Motor neuron (in vitro differentiated cells): Measurements from ENCODE around the gene NMNAT3. TPM values are rescaled to one million over a fixed set of nuclear protein-coding genes. Genes with fewer than 3 reads are reported as not detected.
A peak's percentile ranks its signal among the peaks of the same experiment; 100 is the strongest.

ENCODE experiments used
- ATAC-seq, 8 experiments: fragments of 200-7000 bp; cut with Tn5 transposase; replicated peaks in 6 of 8; 2 replicates each; pipeline ENCODE4 v1.8.0; 2021; ENCODE audit warnings: mild to moderate bottlenecking in 8 of 8, moderate library complexity in 8 of 8
- H3K27ac ChIP-seq, 2 donors: fragments of 250-450 bp; sonication (Bioruptor Pico); 2 replicates each; pipeline ENCODE4 v1.9.0; 2021; ENCODE audit warnings: antibody characterized with exemption in 2 of 2, mild to moderate bottlenecking in 2 of 2, moderate library complexity in 1 of 2
- H3K4me1 ChIP-seq, 2 donors: fragments of 250-450 bp; sonication (Bioruptor Pico); replicated peaks in 1 of 2; 2 replicates each; pipeline ENCODE4 v1.6.1; 2021; ENCODE audit warnings: antibody characterized with exemption in 2 of 2, mild to moderate bottlenecking in 2 of 2, moderate library complexity in 1 of 2
- H3K4me3 ChIP-seq, 5 donors: fragments of 250-450 bp; sonication (Bioruptor Pico); 2 replicates each; pipeline ENCODE4 v1.9.0; 2021; ENCODE audit warnings: antibody characterized with exemption in 5 of 5, mild to moderate bottlenecking in 5 of 5, moderate library complexity in 4 of 5
- WGBS, 10 experiments: fragments of 450-650 bp; shearing (Covaris generic); methylation state at CpG; one replicate each; pipeline ENCODE4 v1.0.0; 2022; 5-methylcytosine and 5-hydroxymethylcytosine counted together
- in situ Hi-C, 9 experiments: fragments of 400-800 bp; cut with MboI; loops; one replicate each; pipeline ENCODE4 v1.15.0; 2021; ENCODE audit warnings: low sequenced_read_pairs in 9 of 9, low pct_unique_long_range_greater_than_20kb in 2 of 9; ENCODE audit not compliant: unreplicated experiment in 9 of 9
- total RNA-seq, 8 experiments: library from RNA; unstranded; fragments of 300-600 nt; gene quantifications; 2 replicates each; pipeline versions ENCODE4 v1.2.3 to v1.2.4, GENCODE V29; 2022

The NMNAT3 gene
- total RNA-seq, 8 experiments from 2014 or later, result 0.66 to 13.4 (median 6.1) TPM

- Histone ChIP-seq H3K4me3 (no peak overlapping the region), H3K4me1 (no peaks in the 10 kb centered on the region), H3K27ac (no peak overlapping the region)
- 0 to 72% (median 46%) methylated on average over 1 to 3 of the region's 3 CpGs; no CpG with 5 or more reads in 5 of the 10 experiments for WGBS, 10 experiments
- in situ Hi-C loops, result no loop called here
- no peak for ATAC-seq
These were observed 29.8 kb downstream of the NMNAT3 start for GRCh38 chr3:139647866-139648435.

GRCh38 chr3:139646512-139646911 is 31.3 kb downstream of the NMNAT3 start:
- Histone ChIP-seq H3K4me3 (no peak overlapping the region), H3K4me1 (no peaks in the 10 kb centered on the region), H3K27ac (no peak overlapping the region)
- 29 to 100% (median 90%) methylated on average over 2 to 4 of the region's 4 CpGs for WGBS, 10 experiments
- in situ Hi-C loops, result no loop called here
- no peak for ATAC-seq

GRCh38 chr3:139642996-139643395 is 34.8 kb downstream of the NMNAT3 start:
- H3K4me3 ChIP-seq, result no peak overlapping the region
- no peaks in the 10 kb centered on the region for H3K4me1 ChIP-seq
- 15 to 100% (median 65%) methylated on average over 1 to 2 of the region's 2 CpGs for WGBS, 10 experiments
- in situ Hi-C loops, result no loop called here
- ATAC-seq, result no peak
- no peak overlapping the region for H3K27ac ChIP-seq

GRCh38 chr3:139640456-139640855 is 37.3 kb downstream of the NMNAT3 start:
- no peak for ATAC-seq
- Histone ChIP-seq H3K4me1 (no peaks in the 10 kb centered on the region), H3K4me3 (no peak overlapping the region), H3K27ac (no peak overlapping the region)
- in situ Hi-C loops, result no loop called here
- WGBS, 10 experiments, result 29 to 100% (median 57%) methylated on average over 1 of the region's 1 CpG; no CpG with 5 or more reads in 3 of the 10 experiments

GRCh38 chr3:139639662-139640061 is 38.1 kb downstream of the NMNAT3 start:
- 0 to 88% (median 60%) methylated on average over 1 of the region's 1 CpG; no CpG with 5 or more reads in 5 of the 10 experiments for whole genome bisulfite sequencing, 10 experiments
- in situ Hi-C loops, result no loop called here
- no peak overlapping the region for H3K27ac ChIP-seq
- no peak for ATAC-seq
- H3K4me3 ChIP-seq, result no peak overlapping the region
- H3K4me1 ChIP-seq, result no peaks in the 10 kb centered on the region

- peaks cover 0 to 6% of the 10 kb centered on the region in 2 donors for H3K4me1 ChIP-seq
- 0 to 100% (median 93%) methylated on average over 1 to 2 of the region's 2 CpGs; no CpG with 5 or more reads in 4 of the 10 experiments for WGBS, 10 experiments
- no peak overlapping the region for H3K4me3 ChIP-seq
- in situ Hi-C loops, result no loop called here
- no peak for ATAC-seq
- H3K27ac ChIP-seq, result no peak overlapping the region
These were observed 39.3 kb downstream of the NMNAT3 start for GRCh38 chr3:139638518-139638917.

GRCh38 chr3:139636511-139636910 is 41.3 kb downstream of the NMNAT3 start:
- H3K27ac ChIP-seq, result no peak overlapping the region
- in situ Hi-C loops, result no loop called here
- no peak overlapping the region for H3K4me3 ChIP-seq
- WGBS, 10 experiments, result 0 to 94% (median 78%) methylated on average over 1 to 2 of the region's 2 CpGs; no CpG with 5 or more reads in 3 of the 10 experiments
- H3K4me1 ChIP-seq, result peaks cover 0 to 6% of the 10 kb centered on the region in 2 donors
- ATAC-seq, result no peak

GRCh38 chr3:139634111-139634635 is 43.6 kb downstream of the NMNAT3 start:
- ATAC-seq, result peak in 3 of 8 experiments; percentile 18 to 51 (median 36)
- Histone ChIP-seq H3K4me1 (peaks cover 0 to 6% of the 10 kb centered on the region in 2 donors), H3K27ac (no peak overlapping the region), H3K4me3 (no peak overlapping the region)
- in situ Hi-C loops, result no loop called here
- 8 to 94% (median 78%) methylated on average over 3 to 20 of the region's 20 CpGs for WGBS, 10 experiments

GRCh38 chr3:139633511-139633910 is 44.3 kb downstream of the NMNAT3 start:
- Histone ChIP-seq H3K27ac (no peak overlapping the region), H3K4me3 (no peak overlapping the region), H3K4me1 (peaks cover 0 to 6% of the 10 kb centered on the region in 2 donors)
- 0 to 100% (median 67%) methylated on average over 1 to 4 of the region's 6 CpGs; no CpG with 5 or more reads in 1 of the 10 experiments for WGBS, 10 experiments
- no peak for ATAC-seq
- in situ Hi-C loops, result no loop called here

- in situ Hi-C loops, result no loop called here
- no peak overlapping the region for H3K27ac ChIP-seq
- H3K4me3 ChIP-seq, result no peak overlapping the region
- peaks cover 0 to 6% of the 10 kb centered on the region in 2 donors for H3K4me1 ChIP-seq
- 0 to 69% (median 35%) methylated on average over 1 to 3 of the region's 4 CpGs; no CpG with 5 or more reads in 2 of the 10 experiments for WGBS, 10 experiments
- no peak for ATAC-seq
These were observed 47.2 kb downstream of the NMNAT3 start for GRCh38 chr3:139630542-139630941.

GRCh38 chr3:139629033-139629432 is 48.7 kb downstream of the NMNAT3 start:
- 14 to 100% (median 54%) methylated on average over 1 to 3 of the region's 3 CpGs; no CpG with 5 or more reads in 2 of the 10 experiments for WGBS, 10 experiments
- ATAC-seq, result peak in 1 of 8 experiments; percentile 72
- peaks cover 0 to 4% of the 10 kb centered on the region in 2 donors for H3K4me1 ChIP-seq
- H3K27ac ChIP-seq, result no peak overlapping the region
- in situ Hi-C loops, result no loop called here
- H3K4me3 ChIP-seq, result no peak overlapping the region

- no peak for ATAC-seq
- Histone ChIP-seq H3K4me3 (no peak overlapping the region), H3K27ac (no peak overlapping the region), H3K4me1 (no peaks in the 10 kb centered on the region)
- in situ Hi-C loops, result no loop called here
- whole genome bisulfite sequencing, 10 experiments, result 21 to 92% (median 62%) methylated on average over 3 to 5 of the region's 5 CpGs; no CpG with 5 or more reads in 6 of the 10 experiments
These were observed 50.0 kb downstream of the NMNAT3 start for GRCh38 chr3:139627759-139628158.

- 0 to 100% (median 83%) methylated on average over 1 to 3 of the region's 3 CpGs for WGBS, 10 experiments
- ATAC-seq, result peak in 3 of 8 experiments; percentile 58 to 81 (median 74)
- H3K4me1 ChIP-seq, result no peaks in the 10 kb centered on the region
- in situ Hi-C loops, result no loop called here
- H3K27ac ChIP-seq, result no peak overlapping the region
- H3K4me3 ChIP-seq, result no peak overlapping the region
These were observed 57.3 kb downstream of the NMNAT3 start for GRCh38 chr3:139620438-139620837.

- no peaks in the 10 kb centered on the region for H3K4me1 ChIP-seq
- in situ Hi-C loops, result no loop called here
- no peak for ATAC-seq
These were observed 58.3 kb downstream of the NMNAT3 start for GRCh38 chr3:139619484-139619883.

More at GRCh38 chr3:139619484-139619883, 58.3 kb downstream of the NMNAT3 start:
- Histone ChIP-seq H3K4me3 (no peak overlapping the region), H3K27ac (no peak overlapping the region)
- WGBS, 10 experiments, result 67 to 100% (median 86%) methylated on average over 1 of the region's 1 CpG; no CpG with 5 or more reads in 3 of the 10 experiments
